HepG2 (cell line): ENCODE results near the gene HDAC5. TPM values are rescaled to one million over a fixed set of nuclear protein-coding genes. Genes with fewer than 3 reads are reported as not detected.

Source experiments
- ATAC-seq: fragments of 200-7000 bp; cut with Tn5 transposase; 3 replicates; pipeline ENCODE4 v1.9.1; 2020; ENCODE audit warnings: mild to moderate bottlenecking, moderate library complexity
- BruUV-seq: library from RNA; stranded (reverse); fragments of 400-500 nt; replicated peaks from 2 replicates; lab custom pipeline; 2021; lab: Mats Ljungman, UMichigan
- CTCF ChIA-PET: fragments of 300-600 bp; formaldehyde crosslinking; extraction: SDS; loops from one replicate; lab custom pipeline; 2021; ENCODE audit warnings: low total read pairs, inconsistent platforms, low intra/inter-chr PET ratio; lab: Yijun Ruan, JAX
- POLR2A ChIA-PET: fragments of 350-600 bp; sonication (Branson Sonifier 250); formaldehyde crosslinking; loops from one replicate; lab custom pipeline; 2020; ENCODE audit warnings: antibody characterized with exemption, inconsistent platforms; lab: Yijun Ruan, JAX
- DNase-seq: peaks from one replicate; pipeline ENCODE4 v3.0.0-alpha.2; 2015; ENCODE audit warnings: low spot score
- FAIRE-seq: peaks from 3 replicates; lab custom pipeline; 2011; peaks lifted over from hg19 to GRCh38; lab: Jason Lieb, UNC
- H2AFZ ChIP-seq: one replicate; pipeline ENCODE4 v1.6.1; 2011; ENCODE audit warnings: low read length, inconsistent platforms
- H3K27ac ChIP-seq: fragments of 300-600 bp; 3 replicates; pipeline ENCODE4 v1.8.0; 2011; ENCODE audit warnings: mixed run types, mild to moderate bottlenecking, mixed read lengths, low read length, inconsistent platforms; ENCODE audit not compliant: insufficient read depth; ENCODE audit errors: extremely low read length
- H3K27me3 ChIP-seq, 2 experiments: fragments of 200-600 bp in 1 of 2; 2 replicates in 1 of 2; 3 replicates in 1 of 2; pipeline versions ENCODE4 v1.6.0 to v1.8.0; 2011; ENCODE audit warnings: low read length in 2 of 2, mild to moderate bottlenecking in 2 of 2, moderate library complexity in 2 of 2, inconsistent platforms in 1 of 2; ENCODE audit not compliant: insufficient read depth in 2 of 2, control insufficient read depth in 1 of 2
- H3K36me3 ChIP-seq, 2 experiments: fragments of 200-600 bp in 1 of 2; replicated peaks in 1 of 2; 2 replicates in 1 of 2; 3 replicates in 1 of 2; pipeline versions ENCODE4 v1.5.1 to v1.8.0; 2011; ENCODE audit warnings: low read length in 2 of 2, inconsistent platforms in 1 of 2; ENCODE audit not compliant: insufficient read depth in 2 of 2, control insufficient read depth in 1 of 2
- H3K4me1 ChIP-seq: 2 replicates; pipeline ENCODE4 v1.5.1; 2012; ENCODE audit warnings: low read length, inconsistent platforms; ENCODE audit not compliant: insufficient read depth
- H3K4me2 ChIP-seq: 2 replicates; pipeline ENCODE4 v1.6.0; 2011; ENCODE audit warnings: low read depth, low read length, inconsistent platforms
- H3K4me3 ChIP-seq, 3 experiments: fragments of 200-600 bp in 1 of 3; sonication (generic), shearing (Covaris generic) in 1 of 3; replicated peaks in 1 of 3; 2 replicates each; pipeline ENCODE4 v1.5.1; 2011 to 2016; ENCODE audit warnings: low read length in 3 of 3, inconsistent platforms in 2 of 3, low read depth in 2 of 3, mild to moderate bottlenecking in 2 of 3, control low read depth in 1 of 3, mixed read lengths in 1 of 3; ENCODE audit not compliant: insufficient read depth in 1 of 3
- H3K79me2 ChIP-seq: one replicate; pipeline ENCODE4 v1.6.1; 2011; ENCODE audit warnings: low read length, inconsistent platforms; ENCODE audit not compliant: insufficient read depth
- H3K9ac ChIP-seq: 2 replicates; pipeline ENCODE4 v1.6.0; 2011; ENCODE audit warnings: mild to moderate bottlenecking, low read depth, low read length, inconsistent platforms; ENCODE audit not compliant: insufficient read depth
- H3K9me3 ChIP-seq: 2 replicates; pipeline ENCODE4 v1.5.1; 2012; ENCODE audit warnings: mild to moderate bottlenecking, low read length
- H4K20me1 ChIP-seq: 2 replicates; pipeline ENCODE4 v1.6.0; 2011; ENCODE audit warnings: inconsistent platforms, mild to moderate bottlenecking, low read length, moderate library complexity; ENCODE audit not compliant: insufficient read depth
- AHR ChIP-seq: IDR thresholded peaks from 2 replicates; pipeline ENCODE4 v1.6.1; 2018; ENCODE audit warnings: missing genetic modification reagents, missing compliant biosample characterization
- ATF7-NPFF ChIP-seq: sonication (generic); formaldehyde crosslinking; IDR thresholded peaks from 2 replicates; pipeline ENCODE4 v1.8.1; 2023; ENCODE audit warnings: mild to moderate bottlenecking, low read depth, missing genetic modification reagents, moderate library complexity
- HDAC6 ChIP-seq: fragments of 200-600 bp; sonication (generic); IDR thresholded peaks from 2 replicates; pipeline ENCODE4 v1.7.0; 2017; ENCODE audit warnings: mild to moderate bottlenecking, antibody characterized with exemption, low read length, low read depth
- MXD1 ChIP-seq: sonication (generic); formaldehyde crosslinking; IDR thresholded peaks from 2 replicates; pipeline ENCODE4 v1.4.0; 2020; ENCODE audit warnings: mild to moderate bottlenecking, missing genetic modification reagents
- RFX1 ChIP-seq: fragments of 450-650 bp; IDR thresholded peaks from 2 replicates; pipeline ENCODE4 v1.6.1; 2017
- SATB2 ChIP-seq: sonication (generic); formaldehyde crosslinking; IDR thresholded peaks from 2 replicates; pipeline ENCODE4 v1.5.0; 2020; ENCODE audit warnings: missing genetic modification reagents
- SMAD3 ChIP-seq: sonication (generic); formaldehyde crosslinking; IDR thresholded peaks from 2 replicates; pipeline ENCODE4 v1.4.0; 2020; ENCODE audit warnings: missing genetic modification reagents
- SMC3 ChIP-seq: IDR thresholded peaks from 2 replicates; pipeline ENCODE4 v1.6.1; 2011; ENCODE audit warnings: low read length, improper control_type of control experiment
- SNAPC5 ChIP-seq: sonication (generic); formaldehyde crosslinking; IDR thresholded peaks from 2 replicates; pipeline ENCODE4 v1.8.1; 2023; ENCODE audit warnings: mild to moderate bottlenecking, missing genetic modification reagents, borderline replicate concordance
- ZBTB1 ChIP-seq: sonication (generic); formaldehyde crosslinking; IDR thresholded peaks from 2 replicates; pipeline ENCODE4 v1.4.0; 2020; ENCODE audit warnings: missing genetic modification reagents, borderline replicate concordance
- ZFP36 ChIP-seq: fragments of 150-350 bp; IDR thresholded peaks from 2 replicates; pipeline ENCODE4 v1.6.1; 2018; ENCODE audit warnings: borderline replicate concordance, low read length, low read depth; ENCODE audit not compliant: partially characterized antibody
- ZNF33B ChIP-seq: sonication (generic); formaldehyde crosslinking; IDR thresholded peaks from 2 replicates; pipeline ENCODE4 v1.5.1; 2020; ENCODE audit warnings: mild to moderate bottlenecking, missing genetic modification reagents
- ZNF629 ChIP-seq: sonication (generic); formaldehyde crosslinking; conservative IDR thresholded peaks from 2 replicates; pipeline ENCODE4 v1.5.0; 2020; ENCODE audit warnings: missing genetic modification reagents
- ZSCAN20 ChIP-seq: sonication (generic); formaldehyde crosslinking; IDR thresholded peaks from 2 replicates; pipeline ENCODE4 v1.4.0; 2020; ENCODE audit warnings: missing genetic modification reagents, mild to moderate bottlenecking, borderline replicate concordance
- ZSCAN29 ChIP-seq: sonication (generic); formaldehyde crosslinking; conservative IDR thresholded peaks from 2 replicates; pipeline ENCODE4 v1.4.0; 2020; ENCODE audit warnings: mild to moderate bottlenecking, missing genetic modification reagents
- ZZZ3 ChIP-seq: sonication (generic); formaldehyde crosslinking; IDR thresholded peaks from 2 replicates; pipeline ENCODE4 v1.4.0; 2020; ENCODE audit warnings: missing genetic modification reagents, mild to moderate bottlenecking, borderline replicate concordance
- WGBS: methylation state at CpG from one replicate; pipeline ENCODE4 v1.1.6; 2017; ENCODE audit warnings: low lambda C conversion rate; 5-methylcytosine and 5-hydroxymethylcytosine counted together
- in situ Hi-C: cut with HindIII; loops from 2 replicates; pipeline ENCODE4 v1.10.0; 2017; ENCODE audit warnings: low pct_unique_long_range_greater_than_20kb; ENCODE audit not compliant: extremely low pct_ligation_motif_present
- intact Hi-C: fragments of 100-400 bp; cut with micrococcal nuclease; formaldehyde crosslinking; loops from one replicate; pipeline ENCODE4 v1.10.0; 2022; ENCODE audit not compliant: unreplicated experiment
- polyA plus RNA-seq, 8 experiments: library from polyadenylated mRNA; depleted of rRNA in 3 of 8; stranded (reverse) in 7 of 8; unstranded in 1 of 8; fragments of >200 nt; fragmentation: Illumina TruSeq in 4 of 8; extraction: Trizol in 4 of 8; gene quantifications; 2 replicates each; pipeline versions ENCODE4 v1.2.1 to v1.2.3, GENCODE V29; 2011 to 2016; ENCODE audit warnings: low read depth in 4 of 8, missing spikeins in 1 of 8, mixed read lengths in 1 of 8; ENCODE audit not compliant: insufficient read depth in 1 of 8
- total RNA-seq, 5 experiments: library from RNA; depleted of rRNA; stranded (reverse); fragments of >200 nt; fragmentation: Illumina TruSeq; extraction: Trizol; gene quantifications; 2 replicates each; pipeline ENCODE4 v1.2.3, GENCODE V29; 2016; ENCODE audit warnings: low read depth in 1 of 5
- TF ChIP-seq, protein P1 (sequence below): sonication (generic); formaldehyde crosslinking; IDR thresholded peaks from 2 replicates; pipeline ENCODE4 v1.4.0; 2020; ENCODE audit warnings: missing genetic modification reagents, low read depth, mild to moderate bottlenecking, borderline replicate concordance

Gene HDAC5
- total and polyA plus RNA-seq, 2 of the 13 experiments (the other 11 are each of a cell fraction or from before 2014, with no cell fraction given), result 46.4 to 85.4 TPM

DNA sequence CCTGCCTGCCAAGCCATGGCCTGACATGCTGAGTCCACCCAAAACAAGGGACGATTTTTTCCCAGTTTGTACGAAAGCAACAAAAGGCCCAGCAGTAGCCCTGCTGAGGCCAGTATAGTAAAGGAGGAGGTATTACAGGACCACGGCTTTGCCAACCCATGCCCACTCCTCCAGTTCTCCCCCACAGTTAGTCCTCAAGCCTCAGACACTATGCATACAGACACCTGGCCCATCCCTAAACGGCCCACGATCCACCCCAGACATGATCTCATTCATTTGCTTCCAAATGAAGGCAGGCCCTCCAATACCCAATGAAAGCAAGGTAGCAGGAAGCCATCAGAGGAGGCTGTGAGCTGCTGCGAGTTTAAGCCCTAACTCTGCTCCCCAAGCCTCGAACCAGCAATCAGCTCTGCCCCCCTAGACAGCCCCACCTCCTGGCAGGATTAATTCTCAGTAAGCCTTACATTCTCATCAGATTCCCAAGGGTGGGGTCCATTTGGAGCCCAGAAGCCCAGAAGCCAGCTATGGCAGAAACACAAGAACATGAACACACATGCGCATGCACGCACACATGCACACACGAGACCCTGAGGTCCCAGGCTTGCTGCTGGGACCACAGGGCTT, 4.9 kb downstream of the HDAC5 start:
- POLR2A ChIA-PET, result interaction anchor here (1.7 kb wide), 1 partner anchor 10 kb away, joined by 7 read pairs; no protein-coding TSS in a partner anchor
- Histone ChIP-seq H3K36me3 (no peaks in the 10 kb centered on the region; a peak in 2 of 5 replicates), H3K4me2 (no peak overlapping the region), H3K27ac (no peak overlapping the region), H3K9me3 (no peaks in the 10 kb centered on the region), H3K9ac (no peak overlapping the region), H3K27me3 (peaks cover 2 to 11% of the 10 kb centered on the region in 2 experiments; a peak in 2 of 5 replicates), H4K20me1 (peaks cover 37% of the 10 kb centered on the region; the same call in 1 of the 2 replicates), H3K4me3 (no peak overlapping the region), H2AFZ (no peak overlapping the region), H3K79me2 (peaks cover 3% of the 10 kb centered on the region), H3K4me1 (peaks cover 43% of the 10 kb centered on the region)
- CTCF ChIA-PET, result interaction anchor here (0.8 kb wide), 1 partner anchor 36 kb away, joined by 3 read pairs; no protein-coding TSS in a partner anchor
- in situ Hi-C loops, result no loop called here
- intact Hi-C loops, result no loop called here
- ATAC-seq (no peak), DNase-seq (no peak), FAIRE-seq (no peak)
- BruUV-seq, result no TSS peak
- 69% methylated on average over 10 of the region's 10 CpGs for WGBS
- TF ChIP-seq ZZZ3 (CRISPR knock-in tag) (no peak), SATB2 (no peak), SMC3 (0 out of 2 replicates have a peak, but pooled peaks have one; percentile 9), ZSCAN20 (no peak), ZNF629 (CRISPR knock-in tag) (no peak)
- TF ChIP-seq, protein P1, sequence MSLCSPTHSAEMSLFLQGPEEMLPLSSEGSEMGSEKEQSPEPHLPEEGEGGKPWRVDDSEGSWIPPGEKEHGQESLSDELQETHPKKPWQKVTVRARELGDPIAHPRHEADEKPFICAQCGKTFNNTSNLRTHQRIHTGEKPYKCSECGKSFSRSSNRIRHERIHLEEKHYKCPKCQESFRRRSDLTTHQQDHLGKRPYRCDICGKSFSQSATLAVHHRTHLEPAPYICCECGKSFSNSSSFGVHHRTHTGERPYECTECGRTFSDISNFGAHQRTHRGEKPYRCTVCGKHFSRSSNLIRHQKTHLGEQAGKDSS (CRISPR knock-in tag), result no peak

DNA sequence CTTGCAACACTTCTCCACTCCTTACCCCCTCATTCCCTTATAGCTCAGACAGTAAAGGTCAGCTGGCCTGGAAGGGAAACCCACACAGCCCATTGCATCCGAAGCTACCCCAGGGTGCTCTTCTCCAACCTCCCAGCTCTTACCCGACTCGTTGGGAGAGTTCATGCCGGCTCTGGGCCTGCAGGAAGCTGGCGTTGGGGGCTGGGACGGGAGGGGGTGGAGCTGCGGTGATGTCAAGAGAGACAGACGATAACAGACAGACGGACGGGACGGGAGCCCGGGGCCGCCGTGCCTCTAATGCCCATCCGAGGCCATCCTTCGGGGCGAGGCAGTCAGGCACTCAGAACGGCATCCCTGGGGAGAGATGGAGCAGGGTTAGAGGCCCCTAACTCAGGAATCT, 6.1 kb downstream of the HDAC5 start:
- Histone ChIP-seq H3K27me3 (peaks cover 2 to 3% of the 10 kb centered on the region in 2 experiments; a peak in 2 of 5 replicates), H3K27ac (no peak overlapping the region), H3K79me2 (peaks cover under 1% of the 10 kb centered on the region), H3K9me3 (no peaks in the 10 kb centered on the region), H3K36me3 (no peaks in the 10 kb centered on the region; a peak in 2 of 5 replicates), H3K4me2 (no peak overlapping the region), H3K4me1 (peaks cover 49% of the 10 kb centered on the region), H2AFZ (no peak overlapping the region), H4K20me1 (peaks cover 36% of the 10 kb centered on the region; the same call in 1 of the 2 replicates), H3K9ac (no peak overlapping the region), H3K4me3 (no peak overlapping the region)
- intact Hi-C loops (no loop called here), in situ Hi-C loops (no loop called here)
- ChIA-PET CTCF (interaction anchor here (3.4 kb wide), 1 partner anchor 33 kb away, joined by 80 read pairs; no protein-coding TSS in a partner anchor), POLR2A (interaction anchor here (0.7 to 1.7 kb wide), 4 partner anchors 8 to 45 kb away, joined by 3 to 7 read pairs (median 3); no protein-coding TSS in a partner anchor)
- no peak for FAIRE-seq
- no TSS peak for BruUV-seq
- ATAC-seq, result no peak
- TF ChIP-seq RFX1 (no peak), ZFP36 (no peak), ZNF33B (CRISPR knock-in tag) (no peak), MXD1 (CRISPR knock-in tag) (no peak), SNAPC5 (CRISPR knock-in tag) (no peak), AHR (no peak), HDAC6 (no peak), ZBTB1 (CRISPR knock-in tag) (no peak), ATF7-NPFF (no peak), ZSCAN29 (CRISPR knock-in tag) (no peak), SMAD3 (no peak)
- WGBS, result 79% methylated on average over 18 of the region's 18 CpGs
- DNase-seq, result no peak
